IPS DF 6.9 (cell line): ENCODE measurements around the gene CLCN1.

Experiments used
- DNase-seq: peaks from one replicate; pipeline ENCODE4 v3.0.0-alpha.2; 2013; ENCODE audit warnings: low read depth, low spot score
- H3K27ac ChIP-seq: one replicate; pipeline ENCODE4 v1.5.1; 2013; ENCODE audit warnings: low read length, control low read depth
- H3K27me3 ChIP-seq: 2 replicates; pipeline ENCODE4 v1.6.1; 2013; ENCODE audit warnings: mild to moderate bottlenecking, low read length; ENCODE audit not compliant: control insufficient read depth, insufficient read depth
- H3K36me3 ChIP-seq: 2 replicates; pipeline ENCODE4 v1.6.1; 2013; ENCODE audit warnings: low read length; ENCODE audit not compliant: control insufficient read depth, insufficient read depth
- H3K4me1 ChIP-seq: 2 replicates; pipeline ENCODE4 v1.6.1; 2013; ENCODE audit warnings: low read length; ENCODE audit not compliant: control insufficient read depth, insufficient read depth
- H3K4me3 ChIP-seq: 2 replicates; pipeline ENCODE4 v1.5.1; 2013; ENCODE audit warnings: mild to moderate bottlenecking, low read length
- H3K9me3 ChIP-seq: 2 replicates; pipeline ENCODE4 v1.6.1; 2013; ENCODE audit warnings: low read length, inconsistent platforms; ENCODE audit not compliant: control insufficient read depth, insufficient read depth
- WGBS: extraction: QIAGEN DNeasy Blood & Tissue Kit; methylation state at CpG from one replicate; pipeline ENCODE4 v1.1.7; 2013; ENCODE audit warnings: mixed read lengths, missing lambda C conversion rate; ENCODE audit not compliant: insufficient read length, insufficient coverage; 5-methylcytosine and 5-hydroxymethylcytosine counted together

Gene CLCN1

GRCh38 chr7:143329471-143330170 lies 13.7 kb downstream of the CLCN1 start:
- Histone ChIP-seq H3K27me3 (no peaks in the 10 kb centered on the region), H3K9me3 (no peaks in the 10 kb centered on the region), H3K4me1 (no peaks in the 10 kb centered on the region), H3K36me3 (no peaks in the 10 kb centered on the region), H3K4me3 (no peak overlapping the region), H3K27ac (no peak overlapping the region)
- DNase-seq, result no peak
- no CpG with 5 or more reads among the region's 10 CpGs for WGBS

DNA sequence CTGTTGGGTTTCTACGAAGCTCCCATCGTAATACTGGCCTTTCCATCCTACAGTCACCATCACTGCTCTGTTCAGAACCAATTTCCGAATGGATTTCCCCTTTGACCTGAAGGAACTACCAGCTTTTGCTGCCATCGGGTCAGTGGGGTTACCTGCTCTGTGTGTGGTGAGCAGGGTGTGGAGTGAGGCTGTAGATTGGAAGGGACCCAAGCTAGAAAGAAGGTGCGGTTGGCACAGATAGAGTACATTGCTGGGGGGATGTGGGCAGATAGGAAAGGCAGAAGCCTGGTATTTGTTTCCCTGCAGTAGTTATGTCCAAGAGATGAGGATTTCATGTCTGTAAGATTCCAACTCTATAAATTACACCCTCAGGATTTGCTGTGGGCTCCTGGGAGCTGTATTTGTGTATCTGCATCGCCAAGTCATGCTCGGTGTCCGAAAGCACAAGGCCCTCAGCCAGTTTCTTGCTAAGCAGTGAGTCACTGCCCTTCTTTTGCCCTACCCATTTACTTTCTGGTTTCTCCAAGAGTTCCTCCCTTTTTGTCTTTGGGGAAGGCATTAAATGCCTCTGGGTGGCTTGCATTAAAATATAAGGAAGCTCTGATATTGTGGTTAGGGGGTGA lies 15.4 kb downstream of the CLCN1 start:
- H3K36me3 ChIP-seq, result no peaks in the 10 kb centered on the region
- H3K4me3 ChIP-seq, result no peak overlapping the region
- H3K4me1 ChIP-seq, result no peaks in the 10 kb centered on the region
- WGBS, result no CpG with 5 or more reads among the region's 8 CpGs
- DNase-seq, result no peak
- no peaks in the 10 kb centered on the region for H3K9me3 ChIP-seq
- H3K27me3 ChIP-seq, result no peaks in the 10 kb centered on the region
- H3K27ac ChIP-seq, result no peak overlapping the region

DNA sequence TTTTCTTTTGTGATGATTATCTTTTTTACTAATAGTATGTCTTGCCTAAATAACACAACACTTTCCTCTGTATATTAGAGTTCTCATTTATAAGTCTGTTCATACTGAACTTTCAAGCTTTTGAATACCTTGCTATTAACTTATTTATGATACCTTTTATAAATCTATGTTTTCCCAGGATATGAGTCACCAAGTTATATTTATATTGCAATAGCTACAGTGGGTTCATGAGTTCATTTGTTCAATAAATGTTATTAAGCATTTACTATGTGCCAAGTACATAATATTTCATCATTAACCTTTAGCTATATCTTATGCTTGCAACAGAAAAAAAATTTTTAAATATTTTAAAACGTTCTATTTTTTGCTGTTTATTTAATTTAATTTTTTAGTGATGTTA lies 18.3 kb downstream of the CLCN1 start:
- H3K4me1 ChIP-seq, result no peaks in the 10 kb centered on the region
- no peak overlapping the region for H3K27ac ChIP-seq
- no peak for DNase-seq
- H3K9me3 ChIP-seq, result no peaks in the 10 kb centered on the region
- H3K27me3 ChIP-seq, result no peaks in the 10 kb centered on the region
- no CpG with 5 or more reads among the region's 1 CpG for WGBS
- H3K4me3 ChIP-seq, result no peak overlapping the region
- no peaks in the 10 kb centered on the region for H3K36me3 ChIP-seq

DNA sequence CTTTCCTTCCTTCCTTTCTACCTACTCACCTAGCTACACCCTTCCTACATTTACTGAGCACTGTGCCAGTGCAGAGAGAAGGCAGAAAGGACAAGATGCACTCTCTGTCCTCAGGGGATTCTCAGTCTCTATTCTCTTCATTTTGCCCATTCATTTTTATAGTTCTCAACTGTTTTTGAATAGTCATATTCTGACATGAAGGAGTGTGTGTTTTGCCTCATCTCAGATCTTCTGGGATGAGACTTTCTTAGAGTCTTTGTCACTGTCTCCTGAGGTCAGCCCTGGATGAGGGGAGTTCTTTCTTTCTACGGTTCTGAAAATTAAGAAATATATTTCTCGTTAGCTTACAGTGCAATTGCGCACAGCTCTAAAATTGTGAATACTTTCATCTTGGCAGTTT lies 21.3 kb downstream of the CLCN1 start:
- no peaks in the 10 kb centered on the region for H3K27me3 ChIP-seq
- DNase-seq, result no peak

DNA sequence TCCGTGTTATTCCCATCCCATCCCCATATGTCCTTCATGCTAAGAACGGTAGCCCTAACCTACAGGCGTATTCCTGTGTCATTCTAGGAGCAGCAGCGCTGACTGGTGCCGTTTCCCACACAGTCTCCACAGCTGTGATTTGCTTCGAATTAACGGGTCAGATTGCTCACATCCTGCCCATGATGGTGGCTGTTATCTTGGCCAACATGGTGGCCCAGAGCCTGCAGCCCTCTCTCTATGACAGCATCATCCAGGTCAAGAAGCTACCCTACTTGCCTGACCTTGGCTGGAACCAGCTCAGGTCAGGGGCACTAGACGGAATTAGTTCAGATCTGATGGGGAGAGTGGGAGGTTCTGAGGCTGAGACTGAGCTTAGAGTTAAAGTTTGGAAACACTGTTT lies 25.9 kb downstream of the CLCN1 start:
- Histone ChIP-seq H3K9me3 (no peaks in the 10 kb centered on the region), H3K27ac (no peak overlapping the region), H3K4me1 (no peaks in the 10 kb centered on the region; the same call in 1 of the 2 replicates), H3K27me3 (no peaks in the 10 kb centered on the region), H3K36me3 (no peaks in the 10 kb centered on the region), H3K4me3 (no peak overlapping the region)
- DNase-seq, result no peak
- WGBS, result no CpG with 5 or more reads among the region's 8 CpGs

More for the DNA sequence above, 21.3 kb downstream of the CLCN1 start:
- no CpG with 5 or more reads among the region's 3 CpGs for WGBS
- H3K36me3 ChIP-seq, result no peaks in the 10 kb centered on the region
- H3K4me3 ChIP-seq, result no peak overlapping the region
- no peaks in the 10 kb centered on the region for H3K9me3 ChIP-seq
- H3K27ac ChIP-seq, result no peak overlapping the region
- no peaks in the 10 kb centered on the region for H3K4me1 ChIP-seq

DNA sequence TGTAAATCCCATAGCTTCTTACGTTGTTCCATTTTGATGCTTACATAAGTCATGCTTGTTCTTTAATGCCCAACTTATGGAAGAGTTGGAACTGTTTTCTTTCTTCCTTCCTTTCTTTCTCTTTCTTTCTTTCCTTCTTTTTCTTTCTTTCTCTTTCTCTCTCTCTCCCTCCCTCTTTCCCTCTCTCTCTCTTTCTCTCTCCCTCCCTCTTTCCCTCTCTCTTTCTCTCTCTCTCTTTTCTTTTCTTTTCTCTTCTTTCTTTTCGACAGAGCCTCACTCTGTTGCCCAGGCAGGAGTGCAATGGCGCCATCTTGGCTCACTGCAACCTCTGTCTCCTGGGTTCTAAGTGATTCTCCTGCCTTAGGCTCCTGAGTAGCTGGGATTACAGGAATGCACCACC lies 27.7 kb downstream of the CLCN1 start:
- no peaks in the 10 kb centered on the region for H3K9me3 ChIP-seq
- H3K27ac ChIP-seq, result no peak overlapping the region
- no peak overlapping the region for H3K4me3 ChIP-seq
- DNase-seq, result no peak
- no peaks in the 10 kb centered on the region; the same call in 1 of the 2 replicates for H3K4me1 ChIP-seq
- no peaks in the 10 kb centered on the region for H3K36me3 ChIP-seq
- H3K27me3 ChIP-seq, result no peaks in the 10 kb centered on the region
- no CpG with 5 or more reads among the region's 3 CpGs for WGBS

DNA sequence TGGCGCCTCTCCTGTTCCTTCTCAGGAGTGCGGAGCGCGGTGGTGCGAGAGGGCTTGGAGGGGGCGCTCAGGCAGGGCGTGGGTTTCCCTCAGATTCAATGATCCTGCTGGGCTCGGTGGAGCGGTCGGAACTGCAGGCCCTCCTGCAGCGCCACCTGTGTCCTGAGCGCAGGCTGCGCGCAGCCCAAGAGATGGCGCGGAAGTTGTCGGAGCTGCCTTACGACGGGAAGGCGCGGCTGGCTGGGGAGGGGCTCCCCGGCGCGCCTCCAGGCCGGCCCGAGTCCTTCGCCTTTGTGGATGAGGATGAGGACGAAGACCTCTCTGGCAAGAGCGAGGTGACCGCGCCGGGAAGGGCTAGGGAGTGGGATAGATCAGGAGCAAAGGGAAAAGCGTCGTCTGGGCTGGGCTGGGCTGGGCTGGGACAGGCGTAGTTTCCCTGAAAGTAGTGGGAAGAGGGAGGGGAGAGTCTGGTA lies 29.6 kb downstream of the CLCN1 start:
- H3K36me3 ChIP-seq, result no peaks in the 10 kb centered on the region
- no CpG with 5 or more reads among the region's 35 CpGs for whole genome bisulfite sequencing
- DNase-seq, result peak; percentile 68
- no peaks in the 10 kb centered on the region for H3K9me3 ChIP-seq
- H3K4me3 ChIP-seq, result peak overlapping the region; percentile 21; the same call in 1 of the 2 replicates
- no peaks in the 10 kb centered on the region for H3K27me3 ChIP-seq
- H3K27ac ChIP-seq, result no peak overlapping the region
- no peaks in the 10 kb centered on the region; the same call in 1 of the 2 replicates for H3K4me1 ChIP-seq

DNA sequence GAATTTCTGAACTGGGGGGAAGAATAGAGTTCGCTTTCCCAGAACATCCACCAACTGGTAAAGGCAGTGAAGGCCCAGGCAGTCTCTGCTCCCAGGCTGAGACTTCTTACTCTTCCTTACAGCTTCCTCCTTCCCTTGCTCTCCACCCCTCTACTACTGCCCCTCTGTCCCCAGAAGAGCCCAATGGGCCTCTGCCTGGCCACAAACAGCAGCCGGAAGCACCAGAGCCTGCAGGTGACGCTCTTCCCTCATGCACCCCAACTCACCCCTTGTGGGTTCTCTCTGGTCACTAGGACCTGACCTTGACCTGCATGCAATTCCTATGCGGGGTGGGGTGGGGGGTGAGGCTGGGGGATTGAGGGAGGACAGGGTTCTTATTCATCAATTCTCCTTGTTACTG lies 30.1 kb downstream of the CLCN1 start:
- Histone ChIP-seq H3K27me3 (no peaks in the 10 kb centered on the region), H3K9me3 (no peaks in the 10 kb centered on the region), H3K4me1 (no peaks in the 10 kb centered on the region; the same call in 1 of the 2 replicates), H3K27ac (no peak overlapping the region), H3K36me3 (no peaks in the 10 kb centered on the region), H3K4me3 (no peak overlapping the region)
- DNase-seq, result no peak
- WGBS, result no CpG with 5 or more reads among the region's 4 CpGs

GRCh38 chr7:143347950-143348349 lies 32.0 kb downstream of the CLCN1 start:
- peaks cover 2% of the 10 kb centered on the region for H3K4me1 ChIP-seq
- WGBS, result no CpG with 5 or more reads among the region's 5 CpGs
- H3K36me3 ChIP-seq, result no peaks in the 10 kb centered on the region
- DNase-seq, result no peak
- H3K27ac ChIP-seq, result no peak overlapping the region
- no peaks in the 10 kb centered on the region for H3K9me3 ChIP-seq
- H3K27me3 ChIP-seq, result no peaks in the 10 kb centered on the region
- no peak overlapping the region for H3K4me3 ChIP-seq

DNA sequence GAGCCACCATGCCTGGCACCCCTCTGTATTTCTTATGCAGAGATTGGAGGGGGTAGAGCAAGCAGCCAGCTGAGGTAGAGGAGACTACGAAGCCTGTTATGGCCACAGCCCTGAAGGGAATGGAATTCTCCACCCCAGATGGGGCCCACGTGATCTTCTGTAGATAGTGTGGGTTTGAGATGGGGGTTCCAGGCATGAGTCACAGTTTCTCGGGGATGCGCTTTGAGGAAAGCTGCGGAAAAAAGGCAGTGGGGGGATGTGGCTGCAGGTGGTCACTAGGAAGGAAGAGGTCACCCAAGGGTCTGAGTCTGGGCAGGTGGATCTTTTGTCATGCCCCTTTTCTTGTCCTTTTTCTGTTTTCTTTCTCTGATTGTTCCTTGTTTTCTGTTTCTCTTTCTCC lies 35.1 kb downstream of the CLCN1 start:
- WGBS, result no CpG with 5 or more reads among the region's 5 CpGs
- no peak for DNase-seq
- H3K36me3 ChIP-seq, result peaks cover 4% of the 10 kb centered on the region; the same call in 1 of the 2 replicates
- H3K27ac ChIP-seq, result no peak overlapping the region
- peaks cover 2% of the 10 kb centered on the region for H3K4me1 ChIP-seq
- no peaks in the 10 kb centered on the region for H3K9me3 ChIP-seq
- H3K4me3 ChIP-seq, result no peak overlapping the region
- no peaks in the 10 kb centered on the region for H3K27me3 ChIP-seq
